Skeletal muscle tissue (tissue), 4 donors: ENCODE results near the gene ARFRP1. TPM values are rescaled to one million over a fixed set of nuclear protein-coding genes. Genes with fewer than 3 reads are reported as not detected.

Experiments
- H3K27ac ChIP-seq: one replicate; pipeline ENCODE4 v1.7.0; 2013; ENCODE audit warnings: mild to moderate bottlenecking, low read depth, low read length, inconsistent platforms
- H3K27me3 ChIP-seq, 3 donors: one replicate each; pipeline ENCODE4 v1.7.0; 2013; ENCODE audit warnings: low read length in 3 of 3; ENCODE audit not compliant: control insufficient read depth in 3 of 3, insufficient read depth in 3 of 3
- H3K36me3 ChIP-seq, 3 donors: one replicate each; pipeline ENCODE4 v1.7.0; 2013; ENCODE audit warnings: low read length in 3 of 3; ENCODE audit not compliant: control insufficient read depth in 3 of 3, insufficient read depth in 3 of 3
- H3K4me1 ChIP-seq, 3 donors: one replicate each; pipeline ENCODE4 v1.7.0; 2013; ENCODE audit warnings: low read length in 3 of 3, mild to moderate bottlenecking in 3 of 3; ENCODE audit not compliant: control insufficient read depth in 3 of 3, insufficient read depth in 3 of 3
- H3K4me3 ChIP-seq, 3 donors: one replicate each; pipeline ENCODE4 v1.7.0; 2013; ENCODE audit warnings: low read length in 3 of 3
- H3K9ac ChIP-seq, 3 donors: one replicate each; pipeline ENCODE4 v1.7.0; 2013; ENCODE audit warnings: low read length in 3 of 3, mild to moderate bottlenecking in 3 of 3, moderate library complexity in 2 of 3, low read depth in 1 of 3
- H3K9me3 ChIP-seq, 3 donors: one replicate each; pipeline ENCODE4 v1.7.0; 2013; ENCODE audit warnings: low read length in 3 of 3; ENCODE audit not compliant: control insufficient read depth in 3 of 3
- total RNA-seq: library from RNA; depleted of rRNA; stranded (reverse); fragments of >200 nt; gene quantifications from one replicate; pipeline ENCODE4 v1.2.3, GENCODE V29; 2014
- donor health status: Osteomylitis.

ARFRP1 gene
- total RNA-seq, 1 donor from 2014 or later: 13.0 TPM

GRCh38 chr20:63709149-63709527, 1.4 kb upstream of the ARFRP1 start:
- H3K27me3 ChIP-seq: no peaks in the 10 kb centered on the region
- H3K36me3 ChIP-seq: peaks cover 29 to 47% (median 40%) of the 10 kb centered on the region in 3 donors
- no peaks in the 10 kb centered on the region for H3K9me3 ChIP-seq
- H3K4me3 ChIP-seq: peak overlapping the region in 2 of 3 donors; percentile 87 to 89
- H3K9ac ChIP-seq: peak overlapping the region in 2 of 3 donors; percentile 80 to 81
- no peak overlapping the region for H3K27ac ChIP-seq
- H3K4me1 ChIP-seq: peaks cover 23 to 29% (median 25%) of the 10 kb centered on the region in 3 donors

- Histone ChIP-seq H3K36me3 (peaks cover 32 to 50% (median 43%) of the 10 kb centered on the region in 3 donors), H3K9me3 (no peaks in the 10 kb centered on the region), H3K9ac (peak overlapping the region; percentile 80 to 85 (median 81)), H3K27me3 (no peaks in the 10 kb centered on the region), H3K4me1 (peaks cover 23 to 29% (median 25%) of the 10 kb centered on the region in 3 donors), H3K4me3 (peak overlapping the region; percentile 70 to 89 (median 87)), H3K27ac (peak overlapping the region; percentile 89)
These were observed 749 bp upstream of the ARFRP1 start for GRCh38 chr20:63708301-63709148.

GRCh38 chr20:63706852-63707557, 771 bp downstream of the ARFRP1 start:
- Histone ChIP-seq H3K4me1 (peaks cover 23 to 29% (median 25%) of the 10 kb centered on the region in 3 donors), H3K27ac (peak overlapping the region; percentile 89), H3K27me3 (no peaks in the 10 kb centered on the region), H3K9me3 (no peaks in the 10 kb centered on the region), H3K36me3 (peaks cover 36 to 49% (median 47%) of the 10 kb centered on the region in 3 donors), H3K4me3 (peak overlapping the region; percentile 78 to 89 (median 87)), H3K9ac (peak overlapping the region; percentile 90 to 94 (median 93))

- Histone ChIP-seq H3K4me3 (peak overlapping the region; percentile 78 to 89 (median 87)), H3K27ac (peak overlapping the region; percentile 89)
These were observed 1.6 kb downstream of the ARFRP1 start for GRCh38 chr20:63706027-63706695.

GRCh38 chr20:63705232-63706026, 2.3 kb downstream of the ARFRP1 start:
- Histone ChIP-seq H3K27me3 (no peaks in the 10 kb centered on the region), H3K27ac (no peak overlapping the region), H3K4me1 (peaks cover 23 to 29% (median 25%) of the 10 kb centered on the region in 3 donors), H3K36me3 (peaks cover 34 to 46% (median 35%) of the 10 kb centered on the region in 3 donors), H3K9me3 (no peaks in the 10 kb centered on the region), H3K9ac (peak overlapping the region in 1 of 3 donors; percentile 93), H3K4me3 (no peak overlapping the region)

More at GRCh38 chr20:63706027-63706695, 1.6 kb downstream of the ARFRP1 start:
- no peaks in the 10 kb centered on the region for H3K27me3 ChIP-seq
- H3K4me1 ChIP-seq: peaks cover 23 to 29% (median 25%) of the 10 kb centered on the region in 3 donors
- H3K9me3 ChIP-seq: no peaks in the 10 kb centered on the region
- H3K36me3 ChIP-seq: peaks cover 36 to 47% (median 41%) of the 10 kb centered on the region in 3 donors
- peak overlapping the region; percentile 90 to 94 (median 93) for H3K9ac ChIP-seq

GRCh38 chr20:63704749-63705117, 3.0 kb downstream of the ARFRP1 start:
- Histone ChIP-seq H3K9ac (peak overlapping the region in 1 of 3 donors; percentile 23), H3K4me3 (no peak overlapping the region), H3K36me3 (peaks cover 37 to 46% (median 37%) of the 10 kb centered on the region in 3 donors), H3K27ac (no peak overlapping the region), H3K27me3 (no peaks in the 10 kb centered on the region), H3K9me3 (no peaks in the 10 kb centered on the region), H3K4me1 (peaks cover 23 to 30% (median 25%) of the 10 kb centered on the region in 3 donors)

GRCh38 chr20:63703976-63704748, 3.6 kb downstream of the ARFRP1 start:
- peaks cover 37 to 45% (median 37%) of the 10 kb centered on the region in 3 donors for H3K36me3 ChIP-seq

GRCh38 chr20:63703471-63703975, 4.3 kb downstream of the ARFRP1 start:
- Histone ChIP-seq H3K4me1 (peaks cover 24 to 34% (median 30%) of the 10 kb centered on the region in 3 donors), H3K4me3 (no peak overlapping the region), H3K36me3 (peaks cover 31 to 41% (median 37%) of the 10 kb centered on the region in 3 donors), H3K27ac (no peak overlapping the region), H3K9ac (no peak overlapping the region), H3K9me3 (no peaks in the 10 kb centered on the region), H3K27me3 (no peaks in the 10 kb centered on the region)

More at GRCh38 chr20:63703976-63704748, 3.6 kb downstream of the ARFRP1 start:
- Histone ChIP-seq H3K4me3 (no peak overlapping the region), H3K27ac (no peak overlapping the region), H3K27me3 (no peaks in the 10 kb centered on the region), H3K4me1 (peaks cover 24 to 34% (median 30%) of the 10 kb centered on the region in 3 donors), H3K9me3 (no peaks in the 10 kb centered on the region), H3K9ac (peak overlapping the region in 1 of 3 donors; percentile 23)
